ENCODE data around the gene LY6G5C. TPM values are rescaled to one million over a fixed set of nuclear protein-coding genes. Genes with fewer than 3 reads are reported as not detected.

Gene LY6G5C
- total and polyA plus RNA-seq, 9 of the 15 experiments (the other 6 are each of a cell fraction or from before 2014, with no cell fraction given), result 0.10 to 0.67 (median 0.46) TPM; not detected in 4

GRCh38 chr6:31710523-31711219 lies 29.8 kb upstream of the LY6G5C start (continued):
- TF ChIP-seq CEBPZ (IDR thresholded peaks at IDR 0.05; ENCODE audit: borderline replicate concordance, low read depth, low read length) (no peak), SRSF3 (IDR thresholded peaks at IDR 0.05; ENCODE audit: insufficient read depth, low read length) (no peak), PKNOX1 (IDR thresholded peaks at IDR 0.05) (no peak), NCOR1 (IDR thresholded peaks at IDR 0.05) (no peak), CREM (IDR thresholded peaks at IDR 0.05; ENCODE audit: low read depth) (no peak), ZNF766 (CRISPR knock-in tag; conservative IDR thresholded peaks at IDR 0.05) (no peak), HEY1 (CRISPR knock-in tag; IDR thresholded peaks at IDR 0.05; ENCODE audit: borderline replicate concordance) (no peak), ZNF280B (CRISPR knock-in tag; IDR thresholded peaks at IDR 0.05) (no peak), EHMT2 (IDR thresholded peaks at IDR 0.05) (0 out of 2 replicates have a peak, but pooled peaks have one; percentile 37), PML (IDR thresholded peaks at IDR 0.05; ENCODE audit: low read length) (no peak), POLR2AphosphoS2 (IDR thresholded peaks at IDR 0.05; ENCODE audit: low read length) (no peak), SMAD1 (IDR thresholded peaks at IDR 0.05; ENCODE audit: low read depth, low read length, partially characterized antibody) (no peak), CGGBP1 (CRISPR knock-in tag; IDR thresholded peaks at IDR 0.05) (no peak), SMAD3 (CRISPR knock-in tag; conservative IDR thresholded peaks at IDR 0.05) (no peak), TCF7 (IDR thresholded peaks at IDR 0.05; ENCODE audit: borderline replicate concordance) (no peak), TAF7 (tag; IDR thresholded peaks at IDR 0.05) (no peak), NR3C1 (CRISPR knock-in tag; IDR thresholded peaks at IDR 0.05) (no peak), ZNF764 (CRISPR knock-in tag; IDR thresholded peaks at IDR 0.05; ENCODE audit: low read depth) (no peak), NONO (IDR thresholded peaks at IDR 0.05; ENCODE audit: low read depth in 2 of 2, low read length in 1 of 2) (no peak), TCF7L2 (IDR thresholded peaks at IDR 0.05; ENCODE audit: low read depth, low read length) (no peak), CTCF (IDR thresholded peaks at IDR 0.05 in 2 of 3, conservative IDR thresholded peaks at IDR 0.05 in 1 of 3; ENCODE audit: insufficient read depth in 2 of 3, low read depth in 1 of 3, low read length in 3 of 3) (no peak)
